ENCODE data around the gene TAF3. TPM values are rescaled to one million over a fixed set of nuclear protein-coding genes. Genes with fewer than 3 reads are reported as not detected.

TAF3 gene
- total RNA-seq, 1 donor from 2014 or later: 10.8 TPM

GRCh38 chr10:8063128-8063908, 245.0 kb downstream of the TAF3 start:
- ATAC-seq: no peak
- intact Hi-C loops (cut with DNase I): no loop called here
- H3K27me3 ChIP-seq (ENCODE audit: low read depth): peaks cover 46% of the 10 kb centered on the region
- no peak overlapping the region for H3K27ac ChIP-seq
- H3K4me1 ChIP-seq: peaks cover 52% of the 10 kb centered on the region
- no peaks in the 10 kb centered on the region for H3K9me3 ChIP-seq
- TF ChIP-seq, protein P1, sequence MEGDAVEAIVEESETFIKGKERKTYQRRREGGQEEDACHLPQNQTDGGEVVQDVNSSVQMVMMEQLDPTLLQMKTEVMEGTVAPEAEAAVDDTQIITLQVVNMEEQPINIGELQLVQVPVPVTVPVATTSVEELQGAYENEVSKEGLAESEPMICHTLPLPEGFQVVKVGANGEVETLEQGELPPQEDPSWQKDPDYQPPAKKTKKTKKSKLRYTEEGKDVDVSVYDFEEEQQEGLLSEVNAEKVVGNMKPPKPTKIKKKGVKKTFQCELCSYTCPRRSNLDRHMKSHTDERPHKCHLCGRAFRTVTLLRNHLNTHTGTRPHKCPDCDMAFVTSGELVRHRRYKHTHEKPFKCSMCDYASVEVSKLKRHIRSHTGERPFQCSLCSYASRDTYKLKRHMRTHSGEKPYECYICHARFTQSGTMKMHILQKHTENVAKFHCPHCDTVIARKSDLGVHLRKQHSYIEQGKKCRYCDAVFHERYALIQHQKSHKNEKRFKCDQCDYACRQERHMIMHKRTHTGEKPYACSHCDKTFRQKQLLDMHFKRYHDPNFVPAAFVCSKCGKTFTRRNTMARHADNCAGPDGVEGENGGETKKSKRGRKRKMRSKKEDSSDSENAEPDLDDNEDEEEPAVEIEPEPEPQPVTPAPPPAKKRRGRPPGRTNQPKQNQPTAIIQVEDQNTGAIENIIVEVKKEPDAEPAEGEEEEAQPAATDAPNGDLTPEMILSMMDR (IDR thresholded peaks at IDR 0.05): no peak
- no peaks in the 10 kb centered on the region for H3K36me3 ChIP-seq
- no peak overlapping the region for H3K4me3 ChIP-seq
- DNase-seq: no peak

- Histone ChIP-seq H3K9me3 (no peaks in the 10 kb centered on the region), H3K4me1 (peaks cover 47% of the 10 kb centered on the region), H3K4me3 (no peak overlapping the region), H3K36me3 (no peaks in the 10 kb centered on the region), H3K27ac (no peak overlapping the region), H3K27me3 (ENCODE audit: low read depth) (peaks cover 40% of the 10 kb centered on the region)
- ATAC-seq (no peak), DNase-seq (no peak)
- intact Hi-C loops (cut with DNase I): no loop called here
- TF ChIP-seq, protein P1 (IDR thresholded peaks at IDR 0.05): no peak
Observed at GRCh38 chr10:8063935-8064334, 245.6 kb downstream of the TAF3 start.

GRCh38 chr10:8064436-8064835, 246.1 kb downstream of the TAF3 start:
- Histone ChIP-seq H3K4me1 (peaks cover 42% of the 10 kb centered on the region), H3K9me3 (no peaks in the 10 kb centered on the region), H3K27ac (no peak overlapping the region), H3K36me3 (no peaks in the 10 kb centered on the region), H3K27me3 (ENCODE audit: low read depth) (peaks cover 35% of the 10 kb centered on the region), H3K4me3 (no peak overlapping the region)
- intact Hi-C loops (cut with DNase I): no loop called here
- TF ChIP-seq, protein P1 (IDR thresholded peaks at IDR 0.05): no peak
- ATAC-seq: no peak
- DNase-seq: no peak

DNA sequence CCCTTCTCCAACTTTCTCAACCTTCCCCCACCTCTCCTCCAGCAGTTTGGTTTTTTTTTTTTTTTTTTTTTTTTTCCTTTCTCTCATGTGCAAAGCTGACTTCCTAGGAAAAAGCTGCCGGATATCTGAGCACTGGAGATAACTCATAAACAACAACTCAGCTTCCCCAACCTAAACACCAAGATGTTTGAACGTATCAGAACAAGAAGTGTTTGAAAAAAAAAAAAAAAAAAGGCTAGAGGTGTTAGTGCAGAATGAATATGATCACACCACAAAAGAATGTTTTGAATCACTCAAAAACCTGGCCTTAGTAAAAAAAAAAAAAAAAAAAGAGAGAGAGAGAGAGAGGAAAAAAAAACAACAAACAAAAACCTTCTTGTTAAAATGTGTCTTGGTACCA, 247.3 kb downstream of the TAF3 start:
- Histone ChIP-seq H3K27me3 (ENCODE audit: low read depth) (peaks cover 35% of the 10 kb centered on the region), H3K27ac (no peak overlapping the region)
- DNase-seq: no peak

DNA sequence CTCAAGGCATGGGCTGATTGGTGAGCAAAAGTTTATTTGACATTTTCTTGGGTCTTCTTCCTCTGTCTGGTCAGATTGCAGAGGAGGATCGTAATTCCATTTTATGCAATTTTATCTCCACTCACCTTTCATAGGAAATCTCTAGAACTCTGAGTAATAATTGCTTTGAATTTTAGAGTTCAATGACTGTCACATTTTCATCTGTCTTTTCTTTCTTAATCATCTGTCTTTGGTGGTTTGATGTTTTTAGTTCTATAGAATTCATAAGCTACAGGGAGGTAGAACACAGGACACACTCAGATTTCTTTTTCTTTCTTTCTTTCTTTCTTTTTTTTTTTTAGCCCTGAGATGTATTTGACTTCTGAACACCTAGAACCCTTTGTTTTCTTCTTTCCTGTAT, 247.8 kb downstream of the TAF3 start:
- peaks cover 35% of the 10 kb centered on the region for H3K27me3 ChIP-seq (ENCODE audit: low read depth)
- intact Hi-C loops (cut with DNase I): no loop called here
- ATAC-seq: no peak
- TF ChIP-seq, protein P1 (IDR thresholded peaks at IDR 0.05): no peak
- no peak overlapping the region for H3K4me3 ChIP-seq
- H3K4me1 ChIP-seq: peaks cover 26% of the 10 kb centered on the region
- H3K27ac ChIP-seq: no peak overlapping the region
- H3K36me3 ChIP-seq: peaks cover 10% of the 10 kb centered on the region
- no peak for DNase-seq
- no peaks in the 10 kb centered on the region for H3K9me3 ChIP-seq

More for the DNA sequence above, 247.3 kb downstream of the TAF3 start:
- Histone ChIP-seq H3K36me3 (peaks cover 9% of the 10 kb centered on the region), H3K4me3 (no peak overlapping the region), H3K4me1 (peaks cover 30% of the 10 kb centered on the region), H3K9me3 (no peaks in the 10 kb centered on the region)
- ATAC-seq: no peak
- TF ChIP-seq, protein P1 (IDR thresholded peaks at IDR 0.05): no peak
- intact Hi-C loops (cut with DNase I): no loop called here

Other genes with a start within 250 kb of the TAF3 start
- 14.8 TPM for gene ITIH5, start 151.5 kb upstream of the TAF3 start, total RNA-seq
- 0.32 TPM for gene ITIH2, start 115.2 kb upstream of the TAF3 start, total RNA-seq
- gene KIN, start 30.5 kb upstream of the TAF3 start, total RNA-seq: 13.7 TPM
- gene ATP5F1C, start 30.3 kb upstream of the TAF3 start, total RNA-seq: 183 TPM
- gene GATA3, start 236.2 kb downstream of the TAF3 start, total RNA-seq: 4.6 TPM